ENCODE data around the gene TMEM198.

Gene TMEM198

GRCh38 chr2:219592736-219593135, 48.9 kb downstream of the TMEM198 start:
- DNase-seq = no peak

- DNase-seq = no peak
Observed at GRCh38 chr2:219593154-219593553, 49.3 kb downstream of the TMEM198 start.

- DNase-seq = peak in 1 of 2 donors; percentile 25
Observed at GRCh38 chr2:219595256-219595655, 51.4 kb downstream of the TMEM198 start.

GRCh38 chr2:219596954-219597551, 53.2 kb downstream of the TMEM198 start:
- peak in 1 of 2 donors; percentile 4 for DNase-seq

- DNase-seq = peak; percentile 96 to 98
Observed at GRCh38 chr2:219597552-219598307, 53.9 kb downstream of the TMEM198 start, which contains the start of gene STK11IP. Gene STK11IP (plus strand): TSS chr2:219597857. CDS start chr2:219598120, 263 bp downstream.

- no peak for DNase-seq
Observed at GRCh38 chr2:219598308-219599078, 54.7 kb downstream of the TMEM198 start.
